GM19193 (cell line): Measurements from ENCODE around the gene MYO16.

Experiments used
- POLR2A ChIP-seq: IDR thresholded peaks from 4 replicates; pipeline ENCODE4 v1.6.1; 2011; ENCODE audit not compliant: insufficient read depth, insufficient read length; ENCODE audit errors: extremely low read depth

Gene MYO16

DNA sequence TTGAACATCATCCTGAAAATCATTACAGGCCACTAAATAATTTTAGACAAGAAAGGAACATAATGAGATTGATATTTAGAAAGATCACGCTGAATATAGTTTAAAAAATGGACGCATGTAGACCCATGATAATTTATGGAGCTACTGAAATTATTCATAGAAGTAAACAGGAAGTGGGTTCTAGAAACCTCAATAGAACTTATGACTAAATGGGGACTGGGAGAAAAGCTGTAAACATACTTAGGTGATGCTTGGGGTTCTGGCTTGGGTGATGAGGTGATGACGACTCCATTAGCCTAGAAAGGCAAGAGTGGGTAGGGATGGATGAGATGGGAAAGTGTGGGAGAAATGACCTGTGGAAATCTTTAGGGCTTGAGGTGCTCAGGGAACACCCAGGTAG lies 484.0 kb downstream of the MYO16 start:
- no peak for TF ChIP-seq POLR2A

GRCh38 chr13:109114162-109114561 lies 484.8 kb downstream of the MYO16 start:
- TF ChIP-seq POLR2A, result no peak

DNA sequence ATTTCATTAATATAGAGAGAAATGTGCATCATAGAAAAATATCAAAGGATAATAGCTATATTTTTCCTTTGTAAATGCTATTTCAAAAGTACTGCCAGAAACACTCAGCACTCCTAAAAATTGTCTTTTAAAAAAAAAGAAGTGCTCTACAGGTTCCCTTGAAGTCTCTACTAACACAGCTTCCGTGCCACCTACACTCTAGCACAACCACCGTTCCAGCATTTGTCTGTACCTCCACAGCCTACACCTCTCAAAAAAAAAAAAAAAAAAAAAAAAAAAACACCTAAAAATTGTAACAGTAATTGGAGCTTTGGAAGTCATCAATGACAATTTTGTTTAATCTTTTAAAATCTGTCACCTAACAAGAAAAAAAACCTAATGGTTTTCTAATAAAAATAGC lies 485.6 kb downstream of the MYO16 start:
- TF ChIP-seq POLR2A, result no peak

DNA sequence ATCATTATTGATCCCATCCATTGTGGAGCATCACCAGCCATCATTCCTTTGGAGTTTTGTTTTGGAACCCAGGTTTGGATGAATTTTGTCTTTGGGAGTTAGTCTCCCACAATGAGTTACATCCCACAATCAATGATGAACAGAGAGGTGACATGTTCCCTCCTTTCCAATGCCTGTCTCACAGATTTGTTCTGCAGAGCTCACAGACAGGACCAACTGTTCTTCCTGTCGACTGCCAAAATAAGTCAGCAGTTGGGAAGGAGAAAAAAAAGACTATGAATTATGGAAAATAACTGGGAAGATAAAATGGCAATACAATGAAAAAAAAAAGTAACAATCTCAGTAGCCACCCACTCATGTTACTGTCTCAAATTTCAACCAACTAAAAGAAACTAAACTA lies 489.1 kb downstream of the MYO16 start:
- no peak for TF ChIP-seq POLR2A

GRCh38 chr13:109119896-109120295 lies 490.5 kb downstream of the MYO16 start:
- no peak for TF ChIP-seq POLR2A

GRCh38 chr13:109121826-109122225 lies 492.4 kb downstream of the MYO16 start:
- no peak for TF ChIP-seq POLR2A

DNA sequence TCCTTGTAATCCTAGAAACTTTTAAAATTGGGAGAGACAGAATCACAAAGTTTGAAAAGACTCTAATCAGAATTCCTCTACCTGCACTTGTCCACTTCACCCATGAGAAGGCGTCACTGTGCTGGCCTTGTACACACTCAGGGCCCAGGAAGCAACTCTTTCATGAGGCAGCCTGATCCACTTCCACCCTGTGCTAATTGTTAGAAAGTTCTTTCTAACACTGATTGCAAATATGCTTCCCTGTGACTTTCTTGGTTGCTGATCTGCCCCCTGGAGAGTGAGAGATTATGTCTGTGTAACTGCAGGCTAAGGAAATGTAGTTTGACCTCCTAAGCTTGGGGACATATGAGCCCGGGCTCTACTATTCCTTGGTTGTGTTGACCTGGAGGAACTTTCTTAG lies 494.6 kb downstream of the MYO16 start:
- no peak for TF ChIP-seq POLR2A

DNA sequence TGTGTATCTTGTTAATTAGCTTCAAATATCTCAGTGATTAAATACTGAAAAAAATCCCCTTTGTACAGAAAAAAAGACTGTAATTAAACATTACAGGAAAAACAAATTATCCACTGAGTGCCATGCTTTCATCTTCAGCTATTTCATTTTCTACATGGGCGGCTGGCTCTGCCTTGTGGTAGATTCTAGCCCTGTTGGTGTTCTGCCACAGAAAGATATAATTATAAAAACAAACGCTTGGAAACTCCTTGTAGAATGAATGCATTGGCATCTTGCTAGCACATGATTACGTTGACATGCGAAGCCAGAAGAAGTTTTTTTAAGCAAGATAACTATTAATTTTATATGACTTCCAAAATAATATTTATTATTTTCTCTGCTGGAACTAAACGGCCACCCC lies 496.8 kb downstream of the MYO16 start:
- TF ChIP-seq POLR2A, result no peak

- TF ChIP-seq POLR2A, result no peak
These were observed 497.7 kb downstream of the MYO16 start for GRCh38 chr13:109126891-109127641.

- no peak for TF ChIP-seq POLR2A
These were observed 498.7 kb downstream of the MYO16 start for GRCh38 chr13:109128121-109128520.

GRCh38 chr13:109130093-109130835 lies 500.9 kb downstream of the MYO16 start:
- TF ChIP-seq POLR2A, result no peak

DNA sequence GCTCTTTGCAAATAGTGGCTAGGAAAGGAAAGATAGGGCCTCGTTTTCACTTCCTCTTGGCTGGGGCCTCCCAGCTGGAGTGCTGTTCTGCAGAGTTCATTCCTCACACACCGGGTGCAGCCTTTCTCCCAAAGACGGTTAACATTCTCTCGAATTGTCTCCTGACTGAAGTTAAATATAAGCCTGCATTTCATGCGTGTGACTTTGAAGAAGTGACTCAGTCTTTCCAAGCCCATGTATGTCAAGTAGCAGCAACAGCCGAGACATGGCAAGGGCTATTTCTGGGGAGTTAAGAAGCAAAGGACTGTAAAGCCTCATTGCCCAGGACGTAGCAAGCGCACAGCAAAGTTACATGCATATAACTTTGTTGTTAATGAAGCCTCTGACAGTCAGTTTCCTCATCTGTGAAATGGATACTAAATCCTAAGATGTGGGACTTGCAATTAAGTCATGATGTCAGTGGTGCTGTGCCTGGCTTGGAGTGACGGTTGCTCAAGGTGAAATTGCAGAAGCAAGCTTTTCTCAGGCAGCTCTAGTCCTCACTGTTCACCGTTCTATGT lies 502.4 kb downstream of the MYO16 start:
- no peak for TF ChIP-seq POLR2A

DNA sequence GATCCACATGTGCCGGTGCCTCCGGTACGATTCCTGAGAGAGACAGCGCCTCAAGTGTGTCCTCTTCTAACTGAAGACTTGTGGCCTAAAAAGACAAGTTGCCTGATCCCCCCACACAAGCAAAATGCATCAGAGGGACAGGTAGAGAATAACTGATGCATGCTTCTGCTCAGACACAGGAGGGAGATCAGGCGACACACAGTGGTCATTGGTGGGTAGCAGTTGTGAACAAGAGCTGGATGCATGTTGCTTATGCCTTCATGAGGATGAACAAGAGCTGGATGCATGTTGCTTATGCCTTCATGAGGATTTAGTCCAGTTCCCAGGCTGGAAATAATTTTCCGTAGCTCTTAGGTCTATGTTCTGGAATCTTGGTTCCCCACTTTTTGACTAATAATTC lies 505.6 kb downstream of the MYO16 start:
- TF ChIP-seq POLR2A, result no peak

GRCh38 chr13:109136873-109137272 lies 507.5 kb downstream of the MYO16 start:
- TF ChIP-seq POLR2A, result no peak

DNA sequence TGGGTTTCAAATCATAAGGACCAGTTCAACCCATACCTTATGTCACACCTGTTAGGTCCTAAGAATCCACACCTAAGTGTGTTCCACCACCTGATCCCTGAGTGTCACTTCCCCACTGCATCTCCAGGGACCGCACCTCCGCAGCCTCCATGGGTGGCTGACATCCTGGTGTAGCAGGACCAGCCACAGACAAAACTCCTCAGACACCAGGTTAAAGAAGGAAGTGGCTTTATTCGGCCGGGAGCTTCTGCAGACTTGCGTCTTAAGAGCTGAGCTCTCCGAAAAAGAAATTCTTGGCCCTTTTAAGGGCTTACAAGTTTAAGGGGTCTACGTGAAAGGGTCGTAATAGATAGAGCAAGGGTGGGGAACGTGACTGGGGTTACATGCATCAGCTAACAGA lies 509.9 kb downstream of the MYO16 start:
- no peak for TF ChIP-seq POLR2A

DNA sequence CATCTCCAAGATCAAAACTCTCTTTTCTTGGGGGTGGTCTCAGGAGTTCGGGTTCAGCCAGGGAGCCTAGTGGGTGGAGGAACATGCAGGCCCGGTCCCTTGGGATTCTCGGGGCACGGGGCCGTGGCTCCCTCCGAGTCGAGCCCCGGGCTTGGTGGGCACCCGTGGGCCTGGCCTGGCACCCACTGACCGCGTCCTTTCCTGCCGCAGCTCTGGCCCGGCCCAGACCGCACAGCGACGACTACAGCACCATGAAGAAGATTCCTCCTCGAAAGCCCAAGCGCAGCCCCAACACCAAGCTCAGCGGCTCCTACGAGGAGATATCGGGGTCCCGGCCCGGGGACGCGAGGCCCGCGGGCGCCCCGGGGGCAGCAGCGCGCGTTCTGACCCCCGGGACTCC lies 510.6 kb downstream of the MYO16 start:
- no peak for TF ChIP-seq POLR2A
